T47D (cell line): ENCODE results near the gene EYA2.
"Not testable (repeated sequence)": the region's sequence is repeated elsewhere in the genome, so short reads cannot be mapped to it uniquely, and the experiment has no call there.

ENCODE experiments used
- DNase-seq, 2 experiments: peaks; one replicate each; pipeline versions ENCODE4 v3.0.0 to v3.0.0-alpha.2; 2011 to 2012; ENCODE audit warnings: low read depth in 1 of 2, low spot score in 1 of 2
- JUND ChIP-seq: IDR thresholded peaks from 2 replicates; pipeline ENCODE4 v1.6.1; 2012; ENCODE audit warnings: low read depth
- in situ Hi-C: cut with HindIII; loops from 2 replicates; pipeline ENCODE4 v1.10.0; 2016; ENCODE audit warnings: low sequenced_read_pairs, low pct_unique_long_range_greater_than_20kb

The EYA2 gene

DNA sequence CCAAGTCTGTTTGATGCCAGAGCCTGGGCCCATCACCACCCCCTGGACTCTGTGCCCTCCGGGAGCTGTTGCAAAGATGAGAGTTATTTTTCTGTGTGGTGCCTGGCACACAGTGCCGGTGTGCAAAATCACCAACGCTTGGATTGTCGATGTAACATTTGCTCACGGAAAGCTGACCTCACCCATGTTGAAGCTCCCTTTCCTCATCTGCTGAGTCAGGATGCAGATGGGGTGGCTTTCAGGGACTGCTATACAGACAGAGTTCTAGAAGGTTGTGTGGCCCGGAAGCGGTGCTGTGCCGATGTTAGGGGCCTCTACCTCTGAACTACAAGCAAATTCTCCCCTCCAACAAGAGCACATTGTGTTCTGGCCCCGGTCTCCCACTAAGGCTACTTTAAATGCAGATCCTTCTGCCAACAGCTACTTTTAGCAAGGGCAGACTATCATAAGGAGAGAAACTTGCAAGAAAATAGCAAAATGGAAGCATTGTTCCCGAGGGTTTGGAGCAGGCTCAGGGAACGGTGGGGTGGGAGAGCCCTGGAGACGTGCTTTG is 34.0 kb downstream of the EYA2 start:
- no peak for TF ChIP-seq JUND
- in situ Hi-C loops = no loop called here

DNA sequence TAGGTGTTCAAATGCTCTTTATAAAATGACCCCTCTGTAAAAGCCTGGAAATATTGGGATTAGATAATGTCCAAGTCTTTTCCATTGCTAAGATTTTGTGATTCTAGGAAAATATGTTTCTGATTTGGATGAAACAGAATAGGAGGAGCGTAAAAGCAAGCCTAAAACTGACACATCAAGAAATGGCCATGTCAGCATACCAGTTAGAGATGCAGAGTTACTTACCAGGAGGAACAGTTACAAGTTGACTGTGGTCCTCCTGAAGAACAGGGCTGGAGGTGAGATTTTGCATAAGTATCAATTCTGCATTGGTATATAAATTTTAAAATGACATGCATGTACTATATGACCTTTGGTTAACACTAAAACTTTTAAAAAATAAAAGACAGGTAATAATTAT is 35.3 kb downstream of the EYA2 start:
- no peak for DNase-seq
- TF ChIP-seq JUND = no peak
- in situ Hi-C loops = no loop called here

More for the DNA sequence above, 34.0 kb downstream of the EYA2 start:
- DNase-seq = no peak

DNA sequence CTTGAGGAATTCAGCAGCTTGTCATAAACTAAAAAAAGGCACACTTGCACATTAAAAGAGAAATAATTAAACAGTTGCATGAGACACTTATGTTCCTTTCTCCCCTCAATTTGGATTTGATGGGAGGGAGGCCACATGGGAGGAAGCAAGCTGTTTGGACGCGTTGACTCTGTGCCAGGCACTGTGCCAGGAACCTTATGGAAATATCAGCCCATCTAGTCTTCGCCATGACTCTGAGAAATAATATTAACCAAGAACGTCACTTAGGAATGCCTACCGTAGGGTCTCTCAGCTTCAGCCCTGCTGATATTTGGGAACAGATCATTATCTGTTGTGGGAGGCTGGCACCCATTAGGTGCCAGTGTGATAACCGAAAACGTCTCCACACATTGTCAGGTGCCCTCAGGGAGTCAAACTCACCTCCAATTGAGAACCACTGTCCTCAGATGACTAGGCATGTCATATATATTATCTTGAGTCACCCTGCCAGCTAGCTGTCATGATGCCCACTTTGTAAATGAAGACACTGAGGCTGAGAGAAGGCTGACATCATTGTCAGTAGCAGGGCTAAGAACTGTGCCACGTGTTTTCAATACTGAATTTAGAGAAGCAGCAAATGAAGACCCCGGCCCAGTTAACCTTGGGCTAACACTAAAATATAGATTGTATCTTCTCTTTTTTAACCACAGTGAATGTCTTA is 36.1 kb downstream of the EYA2 start:
- in situ Hi-C loops = no loop called here
- TF ChIP-seq JUND = no peak
- DNase-seq = no peak

DNA sequence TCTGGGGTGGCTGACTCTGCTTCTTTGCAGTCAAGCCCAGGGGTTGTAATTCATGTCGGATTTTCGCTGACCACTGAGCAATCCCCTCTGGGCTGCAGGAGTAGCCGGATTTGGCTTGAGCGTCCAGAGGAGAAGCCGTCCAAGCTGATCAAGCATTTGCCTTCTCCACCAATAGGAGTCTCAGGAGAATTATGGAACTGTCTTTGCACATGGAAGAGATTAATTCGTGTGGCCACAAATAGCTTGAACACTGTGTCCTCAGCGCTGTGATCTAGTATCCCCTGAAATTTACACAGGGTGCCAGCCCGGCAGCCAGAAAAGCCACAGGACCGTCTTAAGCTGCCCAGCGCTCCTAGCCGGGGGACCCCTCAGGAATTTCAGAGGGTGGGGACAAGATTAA is 37.1 kb downstream of the EYA2 start:
- no peak for DNase-seq
- in situ Hi-C loops = no loop called here
- TF ChIP-seq JUND = no peak

DNA sequence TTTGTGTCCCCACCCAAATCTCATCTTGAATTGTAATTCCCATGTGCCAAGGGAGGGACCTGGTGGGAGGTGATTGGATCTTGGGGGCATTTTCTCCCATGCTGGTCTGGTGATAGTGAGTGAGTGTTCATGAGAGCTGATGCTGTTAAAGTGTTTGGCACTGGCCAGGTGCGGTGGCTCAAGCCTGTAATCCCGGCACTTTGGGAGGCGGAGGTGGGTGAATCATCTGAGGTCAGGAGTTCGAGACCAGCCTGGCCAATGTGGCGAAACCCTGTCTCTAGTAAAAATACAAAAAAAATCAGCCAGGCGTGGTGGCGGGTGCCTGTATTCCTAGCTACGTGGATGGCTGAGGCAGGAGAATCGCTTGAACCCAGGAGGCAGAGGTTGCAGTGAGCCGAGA is 37.8 kb downstream of the EYA2 start:
- in situ Hi-C loops, DNase-seq: not testable (repeated sequence)

DNA sequence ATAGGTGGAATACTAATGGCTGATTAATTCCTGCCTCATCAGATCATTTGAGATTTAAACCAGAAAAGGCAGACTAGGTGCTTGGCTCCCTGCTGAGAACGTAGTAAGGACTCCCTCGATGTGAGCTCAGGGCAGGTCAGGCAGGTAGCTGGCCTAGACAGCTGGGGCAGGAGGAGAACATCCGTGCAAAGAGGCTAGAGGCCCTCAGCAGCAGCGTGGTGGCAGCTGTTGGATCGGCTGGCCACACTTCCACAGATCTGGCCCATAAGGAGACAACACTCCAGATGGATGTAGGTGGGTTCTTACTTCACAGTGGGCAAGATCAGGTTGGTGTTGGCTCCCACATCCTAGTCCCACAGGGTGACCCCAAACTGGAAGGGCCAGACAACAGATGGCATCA is 38.5 kb downstream of the EYA2 start:
- DNase-seq = no peak
- in situ Hi-C loops = no loop called here
- no peak for TF ChIP-seq JUND

DNA sequence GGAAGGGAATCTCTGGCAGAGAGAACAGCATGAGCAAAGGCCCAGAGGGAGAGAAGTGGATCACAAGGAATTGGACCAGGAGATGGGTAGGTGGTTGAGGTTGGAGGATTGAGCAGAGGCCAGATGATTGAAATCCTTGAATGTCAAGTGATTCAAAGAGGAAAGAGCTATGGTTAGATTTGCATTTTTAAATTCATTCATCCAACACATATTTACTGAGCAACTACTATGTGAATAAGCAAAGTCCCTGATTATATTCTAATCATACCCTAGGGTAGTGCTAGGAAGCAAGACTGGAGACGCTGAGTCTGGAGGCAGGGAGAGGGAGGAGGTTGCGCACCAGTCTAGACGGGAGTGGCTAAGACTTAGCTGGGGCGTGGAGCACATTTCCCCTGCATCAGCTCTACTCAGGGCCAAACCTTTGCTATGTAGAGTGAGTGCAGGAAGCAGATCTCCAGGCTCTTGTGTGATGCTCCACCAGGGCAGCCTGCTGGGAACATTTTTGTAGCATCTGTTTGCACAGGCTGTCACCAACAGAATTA is 40.2 kb downstream of the EYA2 start:
- DNase-seq = no peak
- TF ChIP-seq JUND = no peak
- in situ Hi-C loops = no loop called here

DNA sequence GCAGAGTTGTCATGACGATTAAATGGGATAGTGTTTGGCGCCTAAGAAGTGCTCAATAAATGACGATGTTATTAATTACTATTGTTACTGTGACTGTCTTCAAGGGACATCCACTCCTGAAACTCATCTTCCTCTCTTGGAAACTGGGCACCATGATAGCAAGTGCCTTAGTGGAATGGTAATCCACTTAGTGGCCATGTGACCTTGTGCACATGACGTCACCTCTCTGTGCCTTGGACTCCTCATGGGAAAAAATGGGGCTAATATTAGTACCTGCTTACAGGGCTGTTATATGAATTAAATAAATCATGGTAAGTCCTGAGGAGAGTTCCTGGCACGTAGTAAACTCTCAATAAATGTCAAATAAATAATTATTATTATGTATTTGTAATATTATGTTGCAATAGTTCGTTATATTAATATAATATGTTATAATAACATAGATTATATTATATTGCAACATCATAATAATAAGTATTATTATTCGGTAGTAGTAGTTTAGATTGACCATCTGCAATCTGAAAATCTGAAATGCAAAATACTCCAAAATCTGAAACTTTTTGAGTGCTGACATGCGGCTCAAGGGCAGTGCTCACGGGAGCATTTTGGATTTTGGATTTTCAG is 40.9 kb downstream of the EYA2 start:
- in situ Hi-C loops = no loop called here
- no peak for TF ChIP-seq JUND
- DNase-seq = no peak

DNA sequence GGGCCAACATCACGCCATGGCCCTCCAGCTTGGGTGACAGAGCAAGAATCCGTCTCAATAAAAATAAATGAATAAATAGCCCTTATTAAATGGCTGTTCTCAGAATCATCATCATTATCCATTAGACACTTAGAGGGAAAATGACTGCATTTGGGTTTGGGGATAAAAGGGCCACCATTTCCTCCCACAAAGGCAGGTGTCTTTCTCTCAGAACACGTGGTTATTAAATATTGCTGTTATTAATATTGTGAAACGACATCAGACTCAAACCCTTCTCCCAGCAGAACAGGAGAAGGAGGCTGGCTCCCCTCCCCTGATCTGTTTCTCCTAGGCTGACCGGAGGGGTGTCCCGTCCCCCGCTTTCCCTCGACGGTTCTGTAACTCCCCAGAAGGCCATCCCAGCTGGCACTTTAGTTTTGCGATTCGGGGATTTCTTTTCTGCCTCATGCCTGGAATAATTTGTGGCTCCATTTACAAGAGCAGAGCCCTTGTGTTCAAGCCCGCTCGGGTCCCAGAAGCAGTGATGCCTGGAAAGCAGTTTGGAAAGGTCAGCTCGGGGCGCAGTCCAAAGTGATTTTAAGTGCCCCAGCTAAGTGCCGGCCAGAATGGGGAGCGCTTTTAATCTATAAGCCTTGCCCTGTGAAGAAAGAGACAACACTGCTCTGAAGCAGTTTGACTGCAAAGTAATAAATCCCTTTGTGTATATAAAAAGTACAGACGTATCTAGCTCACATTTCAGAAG is 41.9 kb downstream of the EYA2 start:
- in situ Hi-C loops = no loop called here
- DNase-seq = no peak

DNA sequence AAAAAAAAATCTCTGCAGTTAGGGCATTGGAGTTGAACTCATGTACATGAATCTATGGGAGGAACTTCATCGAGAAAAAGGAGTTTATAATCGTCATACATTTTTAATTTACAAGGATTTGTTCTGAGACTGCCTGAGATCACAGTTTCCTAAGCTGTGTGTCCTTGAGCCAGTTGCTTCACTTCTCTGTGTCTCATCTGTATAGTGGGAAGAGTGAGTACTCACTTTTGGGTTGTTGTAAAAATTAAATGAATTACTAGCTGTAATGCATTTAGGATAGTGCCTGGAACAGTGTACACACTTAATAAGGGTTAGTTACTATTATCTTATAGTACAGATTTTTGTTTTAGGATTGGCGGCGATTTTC is 42.5 kb downstream of the EYA2 start:
- DNase-seq = no peak
- in situ Hi-C loops = no loop called here
- TF ChIP-seq JUND = no peak

More for the DNA sequence above, 41.9 kb downstream of the EYA2 start:
- no peak for TF ChIP-seq JUND

DNA sequence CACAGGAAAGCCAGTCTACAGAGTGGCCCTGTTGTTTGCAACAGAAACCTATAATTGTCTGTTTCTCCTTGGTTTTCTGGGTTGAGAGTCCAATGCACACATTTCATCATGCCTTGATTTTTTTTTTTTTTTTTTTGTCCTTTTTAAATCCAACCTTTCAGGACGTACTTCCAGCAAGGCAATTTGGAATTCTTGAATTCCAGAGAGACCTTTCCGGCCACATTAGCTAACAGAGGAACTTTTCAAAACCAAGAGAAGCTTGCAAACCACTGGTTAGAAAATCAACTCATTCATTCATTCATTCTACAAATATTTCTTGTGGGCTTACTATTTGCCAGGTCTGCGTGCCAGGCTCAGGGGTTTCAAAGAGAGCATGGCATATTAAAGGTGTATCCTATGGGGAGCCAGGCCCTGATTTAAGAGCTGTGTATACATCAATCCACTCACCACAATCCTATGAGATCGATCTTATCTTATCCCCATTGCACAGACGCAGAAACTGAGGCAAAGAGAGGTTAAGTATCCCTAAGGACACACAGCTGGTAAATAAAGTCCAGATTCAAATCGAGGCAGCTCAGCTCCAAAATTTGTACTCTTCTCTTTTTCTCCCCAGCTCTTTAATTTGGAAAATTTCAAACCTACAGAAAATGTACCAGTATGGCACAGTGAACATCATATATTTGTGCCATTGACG is 43.0 kb downstream of the EYA2 start:
- no peak for DNase-seq
- in situ Hi-C loops = no loop called here
- TF ChIP-seq JUND = no peak

DNA sequence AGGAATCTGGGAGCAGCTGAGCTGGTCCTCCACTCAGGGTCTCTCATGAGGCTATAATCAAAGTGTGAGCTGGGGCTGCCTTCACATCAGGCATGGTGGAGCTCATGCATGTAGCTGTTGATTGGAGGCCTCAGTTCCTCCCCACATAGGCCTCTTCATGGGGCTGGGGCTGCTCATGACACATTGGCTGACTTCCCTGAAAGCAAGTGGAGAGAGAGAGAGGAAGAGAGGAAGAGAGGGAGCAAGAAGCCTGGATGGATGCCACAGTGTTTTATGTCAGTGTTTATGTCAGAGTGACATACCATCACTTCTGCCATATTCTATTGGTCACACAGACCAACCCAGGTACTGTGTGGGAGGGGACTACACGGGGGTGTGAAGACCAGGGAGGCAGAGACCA is 43.8 kb downstream of the EYA2 start:
- DNase-seq = no peak
- in situ Hi-C loops = no loop called here
- no peak for TF ChIP-seq JUND
